ENCODE measurements around the gene CCDC32.

Gene CCDC32

DNA sequence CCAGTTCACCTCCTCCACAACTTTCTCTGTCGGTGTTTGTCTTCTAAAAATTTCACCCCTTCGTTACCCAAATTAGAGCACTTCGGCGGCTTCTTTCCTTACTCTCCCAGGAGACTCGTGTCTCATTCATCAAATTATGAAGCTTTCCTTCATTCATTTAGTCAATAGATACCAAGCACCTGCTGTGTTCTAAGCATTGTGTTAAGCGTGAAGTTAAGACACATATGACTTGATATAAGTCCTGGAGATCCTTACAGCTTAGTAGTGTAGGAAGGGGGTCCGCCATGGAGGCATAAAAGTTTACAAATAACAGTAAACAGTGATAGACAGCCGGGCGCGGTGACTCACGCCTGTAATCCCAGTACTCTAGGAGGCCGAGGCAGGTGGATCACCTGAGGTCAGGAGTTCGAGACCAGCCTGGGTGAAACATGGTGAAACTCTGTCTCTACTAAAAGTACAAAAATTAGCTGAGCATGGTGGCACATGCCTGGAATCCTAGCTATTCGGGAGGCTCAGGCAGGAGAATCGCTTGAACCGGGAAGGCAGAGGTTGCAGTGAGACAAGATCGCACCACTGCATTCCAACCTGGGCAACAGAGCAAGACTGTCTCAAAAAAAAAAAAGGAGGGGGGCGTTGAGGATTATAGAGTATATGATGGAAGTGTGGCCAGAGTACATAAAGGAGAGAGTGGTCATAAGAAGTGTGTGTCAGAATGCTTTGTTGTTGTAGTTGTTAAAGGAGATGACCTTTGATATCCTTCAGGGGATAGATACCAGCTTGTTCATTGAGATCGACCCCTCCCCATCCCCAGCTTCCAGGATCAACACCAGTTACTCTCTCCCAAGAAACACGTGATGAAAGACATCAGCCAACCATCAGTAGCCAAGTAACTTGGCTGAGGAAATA is 744 bp upstream of the CCDC32 start:
- no peak for DNase-seq

DNA sequence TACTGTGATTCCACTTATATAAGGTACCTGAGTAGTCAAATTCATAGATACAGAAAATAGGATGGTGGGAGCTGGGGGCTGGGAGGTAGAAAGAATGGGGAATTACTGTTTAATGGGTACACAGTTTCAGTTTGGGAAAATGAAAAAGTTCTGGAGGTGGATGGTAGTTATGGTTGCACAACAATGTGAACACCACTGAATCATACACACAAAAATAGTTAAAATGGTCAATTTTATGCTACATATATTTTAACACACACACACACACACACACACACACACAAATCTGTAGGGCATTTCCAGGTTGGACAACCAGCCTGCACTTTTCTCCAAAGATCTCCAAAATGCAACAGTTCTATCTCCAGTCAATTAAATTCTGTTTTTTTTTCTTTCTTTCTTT is 1.4 kb downstream of the CCDC32 start:
- DNase-seq = no peak

DNA sequence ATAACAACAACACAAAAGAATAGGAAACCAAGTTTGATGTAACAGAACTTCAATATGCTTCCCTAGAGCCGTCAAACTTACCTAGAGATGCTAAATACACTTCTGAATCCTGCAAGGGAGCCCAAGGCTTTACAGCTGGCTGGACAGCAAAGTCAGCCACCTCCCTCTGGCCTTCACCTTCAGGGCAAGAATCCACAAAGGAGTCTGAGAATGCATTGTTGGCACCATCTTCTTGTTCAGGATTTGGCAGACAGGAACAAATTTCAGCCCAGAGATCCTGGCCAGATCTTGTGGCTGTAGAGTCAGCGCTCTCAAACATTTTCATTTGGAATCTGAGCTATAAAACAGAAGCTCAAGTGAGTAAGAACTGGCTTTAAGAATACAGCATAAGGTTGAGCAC is 2.2 kb downstream of the CCDC32 start:
- DNase-seq = no peak

DNA sequence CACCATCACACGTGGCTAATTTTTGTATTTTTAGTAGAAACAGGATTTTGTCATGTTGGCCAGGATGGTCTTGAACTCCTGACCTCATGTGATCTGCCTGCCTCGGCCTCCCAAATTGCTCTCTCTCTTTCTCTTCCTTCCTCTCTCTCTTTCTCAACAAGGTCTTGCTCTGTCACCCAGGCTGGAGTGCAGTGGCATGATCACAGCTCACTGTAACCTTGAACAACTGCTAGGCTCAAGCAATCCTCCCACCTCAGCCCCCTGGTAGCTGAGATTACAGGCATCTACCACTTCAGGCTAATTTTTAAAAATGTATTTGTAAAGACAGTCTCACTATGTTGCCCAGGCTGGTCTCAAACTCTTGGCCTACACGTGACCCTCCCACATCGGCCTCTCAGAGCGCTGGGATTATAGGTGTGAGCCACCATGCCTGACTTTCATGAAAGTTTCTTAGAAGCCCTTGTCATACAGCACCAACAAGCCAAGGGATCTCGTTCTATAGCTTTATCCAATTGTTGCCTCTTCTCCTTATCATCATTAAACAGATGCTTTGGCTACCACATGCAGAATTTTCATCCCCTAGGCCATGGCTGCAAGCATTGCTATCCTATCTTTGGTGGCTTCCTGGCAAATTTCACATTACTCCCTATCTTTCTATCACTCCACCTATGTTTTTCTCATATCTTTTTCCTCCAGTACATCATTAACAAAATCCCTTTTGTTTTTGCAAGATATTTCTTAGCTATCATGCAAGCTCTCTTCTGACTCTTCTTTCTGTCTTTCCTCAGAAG is 5.7 kb downstream of the CCDC32 start:
- DNase-seq = no peak

DNA sequence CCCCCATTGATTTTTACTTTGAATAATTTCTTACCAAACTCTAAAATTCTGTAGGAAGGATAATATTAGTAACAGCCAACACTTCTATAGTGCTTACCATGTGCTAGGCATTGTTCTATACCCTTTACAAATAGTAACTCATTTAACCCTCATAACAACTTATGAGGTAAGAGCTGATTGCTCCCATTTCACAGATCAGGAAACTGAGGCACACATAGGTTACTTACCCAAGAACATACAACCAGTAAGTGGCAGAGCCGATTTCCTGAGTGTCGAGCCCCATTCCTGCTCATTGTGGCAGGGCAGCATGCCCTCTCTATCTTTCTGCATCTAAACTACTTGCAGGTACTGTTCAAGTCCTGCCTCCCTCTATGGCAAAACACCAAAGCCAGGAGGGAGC is 9.0 kb downstream of the CCDC32 start:
- DNase-seq = no peak

DNA sequence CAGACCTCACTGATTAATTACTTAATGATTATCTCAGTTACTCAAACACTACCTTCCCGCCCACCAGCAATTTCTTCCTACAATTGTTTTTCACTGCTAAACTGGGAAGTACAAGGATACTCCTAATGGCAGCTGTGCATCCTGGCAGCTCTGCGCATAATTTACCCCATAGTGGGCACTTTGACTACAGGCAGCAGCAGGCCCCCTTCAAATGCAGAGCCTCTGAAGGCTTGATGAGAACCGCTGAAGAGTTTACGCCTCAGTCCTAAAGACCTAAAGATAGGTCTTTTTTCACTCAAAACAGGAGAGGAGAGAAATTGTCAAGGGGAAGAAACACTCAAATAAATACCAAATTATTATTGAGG is 10.7 kb downstream of the CCDC32 start:
- DNase-seq = no peak

DNA sequence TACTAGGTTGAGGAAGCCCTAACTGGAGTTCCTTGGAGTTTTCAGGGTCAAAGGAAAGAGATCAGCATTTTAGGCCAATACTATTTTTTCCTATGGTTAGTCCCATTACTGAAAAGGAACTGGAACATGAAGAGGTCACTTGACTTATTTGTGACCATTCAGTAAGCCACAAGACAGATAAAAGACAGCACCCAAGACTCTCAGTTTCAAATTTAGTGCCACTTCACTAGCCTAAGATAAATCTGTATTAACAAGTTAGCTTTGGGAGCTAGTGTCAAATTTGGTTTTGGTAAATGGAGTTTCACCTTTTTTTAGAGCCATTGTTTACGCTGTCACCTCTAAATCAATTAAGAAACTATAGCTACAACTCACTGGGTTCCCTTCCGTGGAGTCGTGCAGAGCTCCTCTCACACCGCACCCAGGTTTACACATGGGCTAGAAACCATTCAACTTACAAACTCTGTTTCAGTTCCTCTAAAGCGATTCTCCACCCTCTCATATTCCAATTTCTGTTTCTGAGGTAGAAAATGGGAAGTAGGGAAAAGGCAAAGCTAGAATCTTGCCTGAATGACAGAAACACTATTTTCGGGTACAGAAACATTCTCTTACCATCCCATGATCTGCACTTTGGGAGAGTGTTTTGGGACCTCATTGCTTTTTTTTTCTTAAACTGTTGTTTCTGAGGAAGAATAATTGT is 14.4 kb downstream of the CCDC32 start:
- no peak for DNase-seq

DNA sequence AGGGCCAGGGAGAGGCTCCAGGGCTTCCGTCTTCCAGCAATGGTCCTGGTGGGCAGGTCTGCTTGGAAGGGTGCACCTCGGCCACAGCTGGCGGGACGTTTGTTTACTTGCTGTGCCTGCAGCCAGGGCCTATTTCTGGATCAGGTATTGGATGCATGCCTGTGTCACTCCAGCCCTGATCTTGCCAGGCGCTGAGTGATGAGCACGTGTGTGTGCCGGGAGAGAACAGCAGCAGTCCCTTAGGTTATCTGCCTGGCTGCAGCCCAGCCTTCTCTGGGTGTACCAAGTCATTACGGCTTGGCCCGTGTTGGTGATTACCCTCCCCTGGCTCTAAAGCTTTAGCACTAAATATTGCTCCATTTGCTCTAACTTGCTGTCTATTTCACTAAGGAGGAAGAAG is 14.9 kb downstream of the CCDC32 start:
- DNase-seq = no peak

DNA sequence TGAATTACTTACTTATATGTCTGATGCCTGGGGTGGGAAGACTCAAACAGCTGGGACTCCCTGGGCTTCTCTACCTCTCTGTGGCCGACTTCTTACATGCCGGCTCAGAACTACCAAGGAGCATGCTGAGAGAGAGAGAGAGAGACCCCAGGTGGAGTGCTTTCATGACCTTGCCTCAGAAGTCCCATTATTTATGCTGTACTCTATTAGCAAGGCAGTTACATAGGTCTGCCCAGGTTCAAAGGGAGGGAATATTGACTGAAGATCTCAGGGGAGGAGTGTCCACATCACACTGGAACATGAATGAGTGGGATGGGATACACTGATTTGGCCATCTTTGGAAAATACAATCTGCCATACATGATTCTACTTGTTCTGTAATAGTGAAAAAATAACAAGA is 16.2 kb downstream of the CCDC32 start:
- no peak for DNase-seq

DNA sequence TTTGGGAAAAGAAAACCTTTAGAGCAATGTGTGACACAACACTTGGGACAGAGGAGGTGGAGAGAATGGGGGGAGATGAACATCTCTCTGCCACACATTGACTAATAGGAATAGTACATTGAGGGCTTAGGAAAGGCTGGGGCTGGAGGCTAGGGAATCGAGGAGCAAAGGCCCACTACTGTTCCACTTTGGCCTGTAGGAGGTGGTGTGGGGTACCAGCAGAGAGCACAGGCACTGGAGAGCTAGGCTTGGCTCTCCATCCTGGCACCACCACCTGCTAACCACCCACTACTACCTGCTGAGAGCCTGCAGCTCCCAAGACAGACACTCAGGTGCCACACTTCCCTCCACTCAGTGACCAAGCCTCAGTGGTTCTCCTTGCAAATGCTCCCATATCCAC is 19.4 kb downstream of the CCDC32 start:
- no peak for DNase-seq

DNA sequence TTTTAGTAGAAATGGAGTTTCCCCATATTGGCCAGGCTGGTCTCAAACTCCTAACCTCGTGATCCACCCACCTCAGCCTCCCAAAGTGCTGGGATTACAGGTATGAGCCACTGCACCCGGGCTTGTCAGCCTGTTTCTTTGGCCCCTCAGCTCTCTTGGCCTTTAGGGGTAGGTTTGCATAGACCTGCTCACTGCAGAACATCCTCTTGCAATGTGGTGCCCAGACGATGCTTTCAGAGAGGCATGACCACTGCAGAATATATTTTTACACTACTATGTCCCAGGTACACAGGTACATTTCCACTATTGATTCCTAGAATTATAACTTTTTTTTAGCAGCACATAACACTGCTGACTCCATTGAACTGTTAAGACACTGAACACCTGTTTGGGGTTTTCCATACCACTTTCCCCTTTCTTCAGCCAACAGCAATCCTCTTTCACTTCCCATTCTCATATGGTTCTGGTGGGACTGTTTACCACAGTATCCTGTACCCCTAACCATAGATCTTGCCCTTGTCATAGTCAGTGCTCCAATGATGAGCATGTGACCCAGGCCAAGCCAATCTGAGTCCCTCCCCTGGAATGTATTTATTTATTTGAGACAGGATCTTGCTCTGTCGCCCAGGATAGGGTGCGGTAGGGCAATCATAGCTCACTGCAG is 21.1 kb downstream of the CCDC32 start:
- no peak for DNase-seq

DNA sequence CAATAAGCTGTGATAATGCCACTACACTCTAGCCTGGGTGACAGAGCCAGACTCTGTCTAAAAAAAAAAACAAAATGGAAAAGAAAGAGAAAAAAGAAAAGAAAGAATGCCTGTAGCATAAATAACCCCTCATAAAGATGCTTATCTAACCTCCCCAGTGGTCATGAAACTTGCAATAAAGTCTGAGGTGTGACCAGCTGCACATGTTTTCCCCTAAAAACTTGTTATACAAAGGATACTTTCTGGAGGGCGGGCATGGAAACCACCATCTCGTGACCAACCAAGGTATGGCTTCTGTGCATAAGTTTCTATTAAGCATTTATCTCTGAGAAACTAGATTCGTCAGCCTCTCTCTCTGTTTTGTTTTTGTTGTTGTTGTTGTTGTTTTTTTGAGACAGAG is 21.8 kb downstream of the CCDC32 start:
- DNase-seq = no peak

DNA sequence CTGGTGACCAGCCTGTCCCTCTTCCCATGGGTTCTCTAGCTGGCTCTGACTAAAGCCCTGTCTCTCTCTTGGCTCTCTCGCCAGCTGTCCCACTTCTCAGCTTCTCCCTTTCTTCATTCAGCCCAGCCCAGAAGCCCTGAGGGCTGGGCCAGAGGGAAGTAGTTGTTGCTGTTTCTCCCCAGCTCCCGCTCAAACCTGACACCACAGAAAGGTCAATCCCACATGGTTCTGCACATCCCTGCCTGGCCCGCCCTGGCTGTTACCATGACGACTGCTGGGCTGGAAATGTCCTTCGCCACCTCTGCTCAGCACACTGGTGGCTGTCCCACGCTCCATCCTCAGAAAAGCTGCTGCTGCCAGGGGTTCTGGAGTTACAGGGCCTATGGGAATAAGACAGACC is 25.9 kb downstream of the CCDC32 start:
- DNase-seq = no peak

DNA sequence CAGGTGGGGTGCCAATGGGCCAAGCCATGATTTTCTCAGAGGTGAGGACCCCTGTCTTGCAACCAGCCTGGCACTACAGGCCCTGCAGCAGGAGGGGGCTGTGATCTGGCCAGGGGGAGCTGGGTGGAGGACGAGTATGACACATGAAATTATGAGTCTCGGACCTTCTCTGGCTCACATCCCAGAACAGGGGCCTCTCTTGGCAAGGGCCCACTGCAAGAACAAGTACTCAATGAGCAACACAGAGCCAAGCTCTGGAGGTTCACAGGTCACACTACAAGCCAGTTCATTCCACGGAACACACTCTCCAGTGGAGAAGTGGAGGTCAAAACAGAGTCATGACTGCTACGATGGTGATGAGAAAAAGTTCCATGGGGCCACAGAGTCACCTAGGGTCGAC is 28.3 kb downstream of the CCDC32 start:
- DNase-seq = no peak

DNA sequence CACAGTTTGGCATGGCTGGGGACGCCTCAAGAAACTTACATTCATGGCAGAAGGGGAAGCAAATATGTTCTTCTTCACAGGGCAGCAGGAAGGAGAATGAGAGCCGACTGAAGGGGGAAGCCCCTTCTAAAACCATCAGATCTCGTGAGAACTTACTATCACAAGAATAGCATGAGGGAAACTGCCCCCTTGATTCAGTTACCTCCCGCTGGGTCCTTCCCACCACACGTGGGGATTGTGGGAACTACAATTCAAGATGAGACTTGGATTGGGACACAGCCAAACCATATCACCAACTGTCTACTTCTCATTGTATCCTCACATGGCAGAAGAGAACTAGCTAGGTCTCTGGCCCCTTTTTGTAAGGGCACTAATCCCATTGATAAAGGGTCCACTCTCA is 30.5 kb downstream of the CCDC32 start:
- DNase-seq = no peak

DNA sequence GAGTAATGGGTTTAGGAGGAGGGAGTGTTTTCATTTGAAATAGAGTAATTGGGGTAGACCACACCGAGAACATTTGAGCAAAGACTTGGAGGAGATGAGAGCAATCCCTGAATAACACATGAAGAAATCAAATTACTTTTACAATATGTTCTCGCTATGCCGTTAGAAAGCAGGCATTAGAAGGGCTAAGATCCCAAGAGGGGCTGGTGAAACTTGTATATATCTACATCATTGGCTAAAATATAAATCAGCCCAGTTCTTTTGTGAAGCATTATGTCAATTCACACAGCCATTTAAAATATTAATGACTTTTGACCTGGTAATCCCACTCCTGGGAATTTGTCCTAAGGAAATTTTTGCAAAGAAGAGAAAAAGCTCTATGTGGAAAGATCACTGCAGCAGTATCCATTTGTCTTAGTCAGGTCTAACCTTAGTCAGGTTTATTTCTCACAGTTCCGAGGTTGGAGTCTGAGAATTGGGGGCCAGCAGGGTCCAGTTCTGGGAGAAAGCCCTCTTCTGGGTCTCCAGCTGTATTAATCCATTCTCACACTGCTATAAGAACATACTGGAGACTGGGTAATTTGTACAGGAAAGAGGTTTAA is 31.0 kb downstream of the CCDC32 start:
- DNase-seq = no peak

DNA sequence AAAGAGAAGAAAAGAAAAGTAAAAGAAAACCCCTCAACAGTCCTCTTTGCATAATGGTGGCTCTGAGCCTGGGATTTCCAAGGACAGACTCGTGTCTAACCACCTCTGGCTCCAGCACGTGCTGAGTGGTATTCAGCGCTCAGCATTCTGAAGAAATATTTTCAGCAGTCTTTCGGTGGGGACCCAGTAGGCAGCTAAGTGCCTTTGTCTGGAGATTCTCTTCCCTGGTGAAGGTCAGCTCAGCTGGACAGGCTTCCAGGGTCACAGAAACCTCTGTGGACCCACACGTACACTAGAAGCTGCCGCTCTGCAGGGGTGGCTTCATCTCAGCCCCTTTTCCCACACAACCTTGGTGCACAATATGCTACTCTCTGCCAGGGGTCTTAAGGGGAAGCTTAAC is 36.0 kb downstream of the CCDC32 start:
- DNase-seq = no peak

DNA sequence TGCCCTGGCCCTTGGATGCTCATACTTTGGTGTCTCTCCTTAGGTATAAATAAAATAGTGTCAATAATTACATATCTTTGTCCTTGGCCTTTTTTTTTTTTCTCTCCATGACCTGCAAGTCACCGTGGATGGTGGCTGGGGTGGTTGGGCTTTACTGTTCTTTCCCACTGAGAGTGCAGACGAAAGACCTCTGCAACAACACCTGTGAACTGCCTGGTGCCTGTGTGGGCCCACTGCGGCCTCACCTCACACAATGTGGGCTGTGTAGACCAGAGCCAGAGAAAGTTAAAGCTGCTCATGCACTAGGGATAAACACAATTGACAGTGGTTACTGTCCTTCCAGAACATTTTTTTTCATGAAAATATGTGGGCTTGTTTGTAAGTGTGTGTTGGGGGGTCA is 39.0 kb downstream of the CCDC32 start:
- DNase-seq = no peak

DNA sequence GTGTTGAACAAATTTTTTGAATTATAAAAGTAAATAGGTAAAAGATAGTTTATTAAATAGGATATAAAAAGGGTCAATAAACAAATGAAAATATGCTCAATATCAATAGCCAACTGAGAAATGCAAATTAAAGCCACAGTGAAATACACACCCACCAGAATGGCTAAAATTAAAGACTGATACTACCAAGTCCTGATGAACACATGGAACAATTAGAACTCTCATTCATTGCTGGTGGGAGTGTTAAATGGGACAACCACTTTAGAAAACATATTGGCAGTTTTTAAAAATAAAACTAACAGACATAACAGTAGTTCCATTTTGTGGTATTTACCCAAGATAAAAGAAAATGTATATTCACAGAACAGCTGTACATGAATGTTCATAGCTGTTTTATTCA is 41.2 kb downstream of the CCDC32 start:
- no peak for DNase-seq

DNA sequence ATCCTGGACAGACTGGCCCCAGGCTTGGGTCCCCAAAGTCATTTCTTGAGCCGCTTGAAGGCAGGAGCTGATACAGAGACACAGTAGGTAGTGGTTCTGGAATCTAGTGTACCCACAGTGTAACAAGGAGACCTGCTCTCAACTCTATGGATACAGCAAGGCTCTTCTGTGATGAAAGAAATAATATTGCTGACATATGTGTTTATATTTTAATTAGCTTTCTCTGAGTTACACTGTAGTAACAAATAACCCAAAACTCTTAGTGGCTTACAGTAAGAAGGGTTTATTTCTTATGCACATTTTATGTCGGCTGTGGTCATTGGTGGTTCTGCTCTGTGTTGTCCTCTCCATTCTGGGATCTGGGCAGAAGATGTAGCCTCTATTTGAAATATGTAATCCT is 48.5 kb downstream of the CCDC32 start:
- no peak for DNase-seq

DNA sequence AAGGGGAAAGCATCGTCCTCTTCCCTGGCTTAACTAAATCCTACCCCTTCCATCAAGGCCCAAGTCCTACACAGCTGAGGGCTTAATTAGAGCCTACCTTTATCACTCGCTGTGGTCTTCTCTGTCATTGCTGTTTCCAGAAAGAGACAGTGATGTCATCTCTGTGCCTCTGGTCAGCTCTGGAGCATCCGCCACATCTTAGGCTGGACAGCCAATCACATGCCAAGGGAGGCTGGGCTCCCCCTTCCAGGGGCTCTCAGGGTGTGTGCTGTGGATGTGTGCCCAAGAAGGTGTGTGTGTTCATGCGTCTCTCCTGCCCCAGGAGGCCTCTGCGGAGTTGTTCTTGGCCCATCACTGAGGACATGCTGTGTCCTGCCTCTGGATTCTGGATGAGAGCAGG is 51.2 kb downstream of the CCDC32 start:
- no peak for DNase-seq

DNA sequence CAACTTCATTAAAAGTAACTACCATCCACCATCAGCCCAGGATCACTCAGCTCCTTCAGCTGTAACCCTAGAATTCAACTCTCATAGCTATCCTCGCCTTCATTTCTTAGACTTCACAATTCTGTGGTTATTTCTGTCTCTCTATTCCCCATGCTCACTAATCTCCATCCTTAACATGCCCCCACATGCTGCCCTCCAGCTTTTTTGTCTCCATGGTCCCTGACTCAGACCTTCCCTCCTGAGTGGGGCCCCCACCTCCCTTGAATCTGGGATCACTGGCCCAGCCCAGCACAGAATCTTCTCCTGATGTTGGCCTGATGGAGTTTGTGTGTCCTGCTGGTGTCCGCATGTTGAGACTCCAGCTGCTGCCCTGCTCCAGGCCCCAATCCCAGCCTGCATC is 52.4 kb downstream of the CCDC32 start:
- DNase-seq = no peak

All from activated T-cell treated with anti-CD3 and anti-CD28 coated beads, Interleukin-2, amount 50 U/mL, for 1 hour (primary cell).